DOHH2 (cell line): ENCODE measurements around the gene MED17.

Source experiments
- H3F3A ChIP-seq: fragments of 200-600 bp; sonication (generic), shearing (Covaris generic); 2 replicates; pipeline ENCODE4 v1.6.0; 2016; ENCODE audit warnings: antibody characterized with exemption, mild to moderate bottlenecking; ENCODE audit not compliant: control insufficient read depth, insufficient read depth
- H3K27ac ChIP-seq: fragments of 200-600 bp; sonication (generic); 2 replicates; pipeline ENCODE4 v1.5.1; 2014; ENCODE audit warnings: low read depth, mild to moderate bottlenecking, low read length, moderate library complexity
- H3K27me3 ChIP-seq: fragments of 200-600 bp; sonication (generic); 2 replicates; pipeline ENCODE4 v1.6.1; 2014; ENCODE audit warnings: mild to moderate bottlenecking, low read length, mixed read lengths; ENCODE audit not compliant: control insufficient read depth
- H3K36me3 ChIP-seq: fragments of 200-600 bp; sonication (generic); 2 replicates; pipeline ENCODE4 v1.6.1; 2014; ENCODE audit warnings: mild to moderate bottlenecking, low read length, moderate library complexity, mixed read lengths; ENCODE audit not compliant: control insufficient read depth
- H3K4me1 ChIP-seq: fragments of 200-600 bp; sonication (generic); 2 replicates; pipeline ENCODE4 v1.6.1; 2014; ENCODE audit warnings: mild to moderate bottlenecking, low read length, mixed read lengths; ENCODE audit not compliant: control insufficient read depth
- H3K4me2 ChIP-seq: fragments of 200-600 bp; sonication (generic); 2 replicates; pipeline ENCODE4 v1.6.0; 2014; ENCODE audit warnings: mild to moderate bottlenecking, low read length, moderate library complexity
- H3K4me3 ChIP-seq: fragments of 200-600 bp; sonication (generic); 2 replicates; pipeline ENCODE4 v1.5.1; 2014; ENCODE audit warnings: mild to moderate bottlenecking, low read length, mixed read lengths
- H3K79me2 ChIP-seq: fragments of 200-600 bp; sonication (generic); 2 replicates; pipeline ENCODE4 v1.6.1; 2014; ENCODE audit warnings: mild to moderate bottlenecking, low read length, mixed read lengths; ENCODE audit not compliant: control insufficient read depth
- H3K9me2 ChIP-seq: fragments of 200-600 bp; sonication (generic); replicated peaks from 2 replicates; pipeline ENCODE4 v1.6.1; 2014; ENCODE audit warnings: mild to moderate bottlenecking, low read length, mixed read lengths; ENCODE audit not compliant: control insufficient read depth
- H3K9me3 ChIP-seq: fragments of 200-600 bp; sonication (generic); 2 replicates; pipeline ENCODE4 v1.6.1; 2014; ENCODE audit warnings: antibody characterized with exemption, low read length, mixed read lengths; ENCODE audit not compliant: control insufficient read depth, insufficient read depth
- H4K20me1 ChIP-seq: fragments of 200-600 bp; sonication (generic); 2 replicates; pipeline ENCODE4 v1.6.0; 2014; ENCODE audit warnings: low read depth, mild to moderate bottlenecking, antibody characterized with exemption, low read length, moderate library complexity; ENCODE audit not compliant: control insufficient read depth, insufficient read depth
- CTCF ChIP-seq: fragments of 200-600 bp; sonication (generic); IDR thresholded peaks from one replicate; pipeline ENCODE4 v1.5.1; 2014; ENCODE audit warnings: antibody characterized with exemption, mild to moderate bottlenecking, low read depth, low read length; ENCODE audit not compliant: poor library complexity, severe bottlenecking
- EZH2phosphoT487 ChIP-seq: fragments of 200-600 bp; sonication (generic); IDR thresholded peaks from 2 replicates; pipeline ENCODE4 v1.6.1; 2017; ENCODE audit warnings: borderline replicate concordance, mild to moderate bottlenecking, antibody characterized with exemption, low read length, moderate library complexity, mixed read lengths

Gene MED17

DNA sequence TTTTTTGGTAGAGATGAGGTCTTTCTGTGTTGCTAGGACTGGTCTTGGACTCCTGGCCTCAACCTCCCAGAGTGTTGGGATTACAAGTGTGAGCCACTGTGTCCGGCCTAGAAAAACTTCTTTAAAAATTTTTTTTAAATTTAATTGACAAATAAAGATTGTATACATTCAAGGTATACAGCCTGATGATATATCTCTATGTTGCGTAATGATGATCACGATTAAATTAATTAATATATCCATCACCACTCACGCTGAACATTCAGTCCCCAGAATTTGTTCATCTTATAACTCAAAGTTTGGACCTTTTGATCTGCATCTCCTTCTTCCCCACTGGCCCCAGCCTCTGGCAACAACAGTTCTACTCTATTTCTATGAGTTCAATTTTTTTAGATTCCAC is 39.1 kb downstream of the MED17 start:
- H3K4me3 ChIP-seq = no peak overlapping the region
- no peaks in the 10 kb centered on the region for H3F3A ChIP-seq
- H3K36me3 ChIP-seq = no peaks in the 10 kb centered on the region
- no peaks in the 10 kb centered on the region for H3K4me1 ChIP-seq
- TF ChIP-seq CTCF = no peak
- TF ChIP-seq EZH2phosphoT487 = no peak
- no peak overlapping the region for H3K4me2 ChIP-seq
- no peak overlapping the region for H3K27ac ChIP-seq
- H3K79me2 ChIP-seq = no peaks in the 10 kb centered on the region
- no peaks in the 10 kb centered on the region for H4K20me1 ChIP-seq
- no peaks in the 10 kb centered on the region for H3K9me2 ChIP-seq
- H3K27me3 ChIP-seq = no peaks in the 10 kb centered on the region
- no peaks in the 10 kb centered on the region for H3K9me3 ChIP-seq

- H3K36me3 ChIP-seq = no peaks in the 10 kb centered on the region
- no peak overlapping the region for H3K4me2 ChIP-seq
- no peaks in the 10 kb centered on the region for H3K79me2 ChIP-seq
- H3K9me2 ChIP-seq = no peaks in the 10 kb centered on the region
- no peaks in the 10 kb centered on the region for H4K20me1 ChIP-seq
- TF ChIP-seq EZH2phosphoT487 (no peak), CTCF (no peak)
- H3K4me3 ChIP-seq = no peak overlapping the region
- no peaks in the 10 kb centered on the region for H3F3A ChIP-seq
- H3K27ac ChIP-seq = no peak overlapping the region
- no peaks in the 10 kb centered on the region for H3K4me1 ChIP-seq
- no peaks in the 10 kb centered on the region for H3K9me3 ChIP-seq
- H3K27me3 ChIP-seq = no peaks in the 10 kb centered on the region; the same call in 1 of the 2 replicates
These were observed 43.3 kb downstream of the MED17 start for GRCh38 chr11:93827363-93827762.

DNA sequence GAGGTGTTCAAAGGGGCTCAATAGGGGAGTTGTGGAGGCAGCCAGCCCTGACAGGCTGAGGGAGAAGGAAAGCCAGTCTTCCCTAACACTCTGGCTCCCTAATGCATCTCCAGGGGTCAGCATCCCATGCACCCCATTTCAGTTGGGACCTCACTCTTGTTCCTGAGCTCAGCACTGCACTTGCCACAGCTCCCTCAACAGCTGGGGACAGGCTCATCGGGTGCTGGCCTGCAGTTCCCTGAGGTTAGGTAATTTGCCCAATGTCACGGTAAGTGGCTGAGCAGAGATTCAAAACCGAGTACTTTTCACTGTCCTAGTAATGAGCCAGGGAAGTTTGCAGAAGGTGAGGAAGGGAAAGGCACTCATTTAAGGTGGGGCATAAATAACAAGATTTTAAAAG is 45.5 kb downstream of the MED17 start:
- no peak overlapping the region for H3K27ac ChIP-seq
- H3K4me1 ChIP-seq = no peaks in the 10 kb centered on the region
- no peaks in the 10 kb centered on the region for H3K9me3 ChIP-seq
- TF ChIP-seq CTCF (no peak), EZH2phosphoT487 (no peak)
- H3K79me2 ChIP-seq = no peaks in the 10 kb centered on the region
- H3K27me3 ChIP-seq = peaks cover 3% of the 10 kb centered on the region
- no peaks in the 10 kb centered on the region for H3K9me2 ChIP-seq
- H3K4me3 ChIP-seq = no peak overlapping the region
- H3K4me2 ChIP-seq = no peak overlapping the region
- H4K20me1 ChIP-seq = no peaks in the 10 kb centered on the region
- H3K36me3 ChIP-seq = no peaks in the 10 kb centered on the region
- no peaks in the 10 kb centered on the region for H3F3A ChIP-seq
